GM12878 (cell line): ENCODE measurements around the gene ABCC5. TPM values are rescaled to one million over a fixed set of nuclear protein-coding genes. Genes with fewer than 3 reads are reported as not detected.

Source experiments
- ATAC-seq: fragments of 200-7000 bp; cut with Tn5 transposase; 3 replicates; pipeline ENCODE4 v1.9.1; 2020; ENCODE audit warnings: mild to moderate bottlenecking, moderate library complexity
- BruUV-seq: library from RNA; stranded (reverse); fragments of 400-500 nt; replicated peaks from 2 replicates; lab custom pipeline; 2021; lab: Mats Ljungman, UMichigan
- CTCF ChIA-PET: fragments of 300-600 bp; sonication (Branson Sonifier 250); formaldehyde crosslinking; extraction: SDS; loops from one replicate; lab custom pipeline; 2021; ENCODE audit warnings: inconsistent platforms; lab: Yijun Ruan, JAX
- POLR2A ChIA-PET: fragments of 350-600 bp; formaldehyde crosslinking; extraction: SDS; loops from one replicate; lab custom pipeline; 2021; ENCODE audit warnings: inconsistent platforms; lab: Charles Lee
- RAD21 ChIA-PET: fragments of 300-600 bp; sonication (Branson Sonifier 250); formaldehyde crosslinking; loops from one replicate; lab custom pipeline; 2023; ENCODE audit warnings: antibody characterized with exemption; ENCODE audit not compliant: unreplicated experiment; lab: Charles Lee
- SMC1A ChIA-PET: fragments of 300-600 bp; sonication (Branson Sonifier 250); formaldehyde crosslinking; loops from one replicate; lab custom pipeline; 2023; ENCODE audit not compliant: unreplicated experiment, uncharacterized antibody; lab: Charles Lee
- DNase-seq: peaks from one replicate; pipeline ENCODE4 v3.0.0-alpha.2; 2011; ENCODE audit warnings: low read depth, low spot score
- FAIRE-seq: peaks from 3 replicates; lab custom pipeline; 2011; peaks lifted over from hg19 to GRCh38; lab: Jason Lieb, UNC
- H2AFZ ChIP-seq: 2 replicates; pipeline ENCODE4 v1.6.0; 2011; ENCODE audit warnings: low read depth, low read length, control low read depth; ENCODE audit not compliant: control insufficient read depth
- H3K27ac ChIP-seq: 2 replicates; pipeline ENCODE4 v1.5.1; 2011; ENCODE audit warnings: control low read depth; ENCODE audit not compliant: control insufficient read depth, insufficient read depth
- H3K27me3 ChIP-seq, 2 experiments: replicated peaks in 1 of 2; 2 replicates each; pipeline versions ENCODE4 v1.6.0 to v1.6.1; 2011; ENCODE audit warnings: low read length in 1 of 2; ENCODE audit not compliant: control insufficient read depth in 2 of 2, insufficient read depth in 2 of 2
- H3K36me3 ChIP-seq, 2 experiments: 2 replicates each; pipeline ENCODE4 v1.5.1; 2011; ENCODE audit warnings: low read length in 1 of 2; ENCODE audit not compliant: control insufficient read depth in 2 of 2, insufficient read depth in 2 of 2
- H3K4me1 ChIP-seq: 2 replicates; pipeline ENCODE4 v1.6.1; 2011; ENCODE audit warnings: mild to moderate bottlenecking, low read length, moderate library complexity, mixed read lengths; ENCODE audit not compliant: control insufficient read depth, insufficient read depth
- H3K4me2 ChIP-seq: 2 replicates; pipeline ENCODE4 v1.6.0; 2011; ENCODE audit warnings: control low read depth; ENCODE audit not compliant: control insufficient read depth, insufficient read depth
- H3K4me3 ChIP-seq: fragments of 200-600 bp; sonication (generic); 2 replicates; pipeline ENCODE4 v1.5.1; 2016
- H3K79me2 ChIP-seq: 2 replicates; pipeline ENCODE4 v1.6.0; 2011; ENCODE audit warnings: low read length; ENCODE audit not compliant: control insufficient read depth, insufficient read depth
- H3K9ac ChIP-seq: 2 replicates; pipeline ENCODE4 v1.8.0; 2011; ENCODE audit warnings: low read length, control low read depth, mixed read lengths; ENCODE audit not compliant: control insufficient read depth, insufficient read depth
- H3K9me3 ChIP-seq: replicated peaks from 3 replicates; pipeline ENCODE4 v1.5.1; 2011; ENCODE audit warnings: mild to moderate bottlenecking, low read length; ENCODE audit not compliant: control insufficient read depth, insufficient read depth
- H4K20me1 ChIP-seq: 2 replicates; pipeline ENCODE4 v1.6.0; 2011; ENCODE audit not compliant: control insufficient read depth, insufficient read depth
- BRCA1 ChIP-seq: IDR thresholded peaks from 2 replicates; pipeline ENCODE4 v1.6.1; 2011; ENCODE audit warnings: low read depth, low read length, improper control_type of control experiment
- CBX3 ChIP-seq: fragments of 200-600 bp; sonication (generic); IDR thresholded peaks from 2 replicates; pipeline ENCODE4 v1.6.1; 2016; ENCODE audit warnings: low read depth, borderline replicate concordance
- EED ChIP-seq: sonication (generic); IDR thresholded peaks from 2 replicates; pipeline ENCODE4 v1.6.1; 2016; ENCODE audit warnings: antibody characterized with exemption, low read depth
- IKZF1 ChIP-seq: fragments of 450-650 bp; conservative IDR thresholded peaks from 2 replicates; pipeline ENCODE4 v1.6.1; 2017; ENCODE audit warnings: antibody characterized with exemption, mild to moderate bottlenecking
- MTA3 ChIP-seq: IDR thresholded peaks from 2 replicates; pipeline ENCODE4 v1.6.1; 2012; ENCODE audit warnings: low read length, inconsistent platforms, borderline replicate concordance
- MXI1 ChIP-seq: fragments of 150-350 bp; IDR thresholded peaks from 2 replicates; pipeline ENCODE4 v1.6.1; 2011; ENCODE audit warnings: low read depth, mild to moderate bottlenecking, inconsistent platforms, low read length, improper control_type of control experiment
- MYC ChIP-seq: IDR thresholded peaks from 2 replicates; pipeline ENCODE4 v1.6.1; 2011; ENCODE audit warnings: mild to moderate bottlenecking, low read length, moderate library complexity, inconsistent platforms; ENCODE audit not compliant: insufficient read depth, insufficient replicate concordance, insufficient read length, severe bottlenecking
- RBBP5 ChIP-seq: fragments of 200-600 bp; sonication (generic); conservative IDR thresholded peaks from 2 replicates; pipeline ENCODE4 v1.6.1; 2016
- STAT3 ChIP-seq: IDR thresholded peaks from 2 replicates; pipeline ENCODE4 v1.6.1; 2011; ENCODE audit warnings: low read depth, low read length, improper control_type of control experiment
- ZNF24 ChIP-seq: fragments of 450-650 bp; IDR thresholded peaks from 2 replicates; pipeline ENCODE4 v1.6.1; 2017; ENCODE audit warnings: antibody characterized with exemption, mild to moderate bottlenecking
- WGBS: methylation state at CpG from one replicate; pipeline ENCODE4 v1.1.6; 2016; ENCODE audit warnings: low lambda C conversion rate; ENCODE audit not compliant: insufficient replicate concordance, insufficient coverage; ENCODE audit errors: missing lambda C conversion rate; 5-methylcytosine and 5-hydroxymethylcytosine counted together
- in situ Hi-C: fragments of 300-500 bp; cut with MboI; formaldehyde crosslinking; loops from 9 replicates; pipeline ENCODE4 v1.14.3; 2018; ENCODE audit warnings: mixed read lengths
- intact Hi-C: fragments of 100-400 bp; cut with micrococcal nuclease; formaldehyde crosslinking; loops from one replicate; pipeline ENCODE4 v1.14.2; 2022; ENCODE audit not compliant: unreplicated experiment
- polyA plus RNA-seq, 11 experiments: library from polyadenylated mRNA; depleted of rRNA in 4 of 11; unstranded in 6 of 11; stranded (reverse) in 5 of 11; fragments of >200 nt; fragmentation: Nextera tagmentation in 4 of 11; fragmentation: Illumina TruSeq in 1 of 11; extraction: Ambion mirVana in 4 of 11; extraction: Trizol in 1 of 11; gene quantifications; 1 replicate in 1 of 11; 2 replicates in 10 of 11; pipeline versions ENCODE4 v1.2.1 to v1.2.3, GENCODE V29; 2011 to 2016; ENCODE audit warnings: inconsistent platforms in 2 of 11, missing spikeins in 2 of 11, low read depth in 1 of 11
- total RNA-seq, 4 experiments: library from RNA; depleted of rRNA in 3 of 4; stranded (reverse); fragments of >200 nt in 3 of 4; fragmentation: Illumina TruSeq in 1 of 4; extraction: Trizol in 1 of 4; gene quantifications; 2 replicates each; pipeline versions ENCODE4 v1.2.1 to v1.2.3, GENCODE V29; 2013 to 2021
- TF ChIP-seq, protein P1 (sequence below): fragments of 450-650 bp; IDR thresholded peaks from 2 replicates; pipeline ENCODE4 v1.6.1; 2017; ENCODE audit warnings: mild to moderate bottlenecking
- TF ChIP-seq, protein P2 (sequence below): IDR thresholded peaks from 2 replicates; pipeline ENCODE4 v1.6.1; 2011; ENCODE audit warnings: borderline replicate concordance, low read depth, mild to moderate bottlenecking, moderate library complexity, low read length; ENCODE audit not compliant: insufficient read depth, poor library complexity, severe bottlenecking
- TF ChIP-seq, protein P3 (sequence below): fragments of 450-650 bp; IDR thresholded peaks from 2 replicates; pipeline ENCODE4 v1.6.1; 2016; ENCODE audit warnings: mild to moderate bottlenecking
- TF ChIP-seq, protein P4 (sequence below): fragments of 450-650 bp; formaldehyde crosslinking; IDR thresholded peaks from 2 replicates; pipeline ENCODE4 v1.4.0; 2020; ENCODE audit warnings: mild to moderate bottlenecking, moderate library complexity

The ABCC5 gene
- total and polyA plus RNA-seq, 10 of the 15 experiments (the other 5 are each of a cell fraction or from before 2014, with no cell fraction given), result 6.0 to 17.8 (median 9.7) TPM

DNA sequence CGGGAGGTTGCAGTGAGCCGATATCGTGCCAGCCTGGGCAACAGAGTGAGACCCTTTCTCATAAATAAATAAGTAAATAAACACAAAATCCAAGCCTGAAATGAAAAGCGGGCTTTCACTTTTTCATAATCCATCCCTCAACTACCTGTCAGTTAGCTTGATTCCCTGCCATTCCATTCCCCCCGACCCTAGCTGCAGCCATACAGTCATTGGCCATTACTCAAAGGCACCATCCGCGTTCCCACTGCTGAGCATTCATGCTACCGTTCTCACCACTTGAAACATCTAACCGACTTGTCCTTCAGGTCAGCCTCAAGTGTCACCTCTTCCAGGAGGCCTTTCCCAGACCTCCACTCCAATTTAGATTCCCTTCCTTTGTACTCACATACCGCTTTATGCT lies 131.9 kb downstream of the ABCC5 start:
- Histone ChIP-seq H3K4me2 (no peak overlapping the region), H3K4me1 (peaks cover 4% of the 10 kb centered on the region), H3K9me3 (no peaks in the 10 kb centered on the region), H3K36me3 (no peaks in the 10 kb centered on the region; a peak in 1 of 4 replicates), H3K27ac (no peak overlapping the region), H3K9ac (no peak overlapping the region), H3K4me3 (no peak overlapping the region), H3K79me2 (peaks cover 34% of the 10 kb centered on the region), H4K20me1 (no peaks in the 10 kb centered on the region; the same call in 1 of the 2 replicates), H2AFZ (no peak overlapping the region), H3K27me3 (no peaks in the 10 kb centered on the region)
- TF ChIP-seq IKZF1, result no peak
- TF ChIP-seq, protein P1, sequence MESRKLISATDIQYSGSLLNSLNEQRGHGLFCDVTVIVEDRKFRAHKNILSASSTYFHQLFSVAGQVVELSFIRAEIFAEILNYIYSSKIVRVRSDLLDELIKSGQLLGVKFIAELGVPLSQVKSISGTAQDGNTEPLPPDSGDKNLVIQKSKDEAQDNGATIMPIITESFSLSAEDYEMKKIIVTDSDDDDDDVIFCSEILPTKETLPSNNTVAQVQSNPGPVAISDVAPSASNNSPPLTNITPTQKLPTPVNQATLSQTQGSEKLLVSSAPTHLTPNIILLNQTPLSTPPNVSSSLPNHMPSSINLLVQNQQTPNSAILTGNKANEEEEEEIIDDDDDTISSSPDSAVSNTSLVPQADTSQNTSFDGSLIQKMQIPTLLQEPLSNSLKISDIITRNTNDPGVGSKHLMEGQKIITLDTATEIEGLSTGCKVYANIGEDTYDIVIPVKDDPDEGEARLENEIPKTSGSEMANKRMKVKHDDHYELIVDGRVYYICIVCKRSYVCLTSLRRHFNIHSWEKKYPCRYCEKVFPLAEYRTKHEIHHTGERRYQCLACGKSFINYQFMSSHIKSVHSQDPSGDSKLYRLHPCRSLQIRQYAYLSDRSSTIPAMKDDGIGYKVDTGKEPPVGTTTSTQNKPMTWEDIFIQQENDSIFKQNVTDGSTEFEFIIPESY, result no peak
- TF ChIP-seq BRCA1, result no peak
- TF ChIP-seq MXI1, result no peak
- TF ChIP-seq MYC, result no peak
- TF ChIP-seq ZNF24, result no peak
- no peak for TF ChIP-seq RBBP5
- TF ChIP-seq EED, result no peak
- no peak for TF ChIP-seq CBX3
- TF ChIP-seq, protein P2, sequence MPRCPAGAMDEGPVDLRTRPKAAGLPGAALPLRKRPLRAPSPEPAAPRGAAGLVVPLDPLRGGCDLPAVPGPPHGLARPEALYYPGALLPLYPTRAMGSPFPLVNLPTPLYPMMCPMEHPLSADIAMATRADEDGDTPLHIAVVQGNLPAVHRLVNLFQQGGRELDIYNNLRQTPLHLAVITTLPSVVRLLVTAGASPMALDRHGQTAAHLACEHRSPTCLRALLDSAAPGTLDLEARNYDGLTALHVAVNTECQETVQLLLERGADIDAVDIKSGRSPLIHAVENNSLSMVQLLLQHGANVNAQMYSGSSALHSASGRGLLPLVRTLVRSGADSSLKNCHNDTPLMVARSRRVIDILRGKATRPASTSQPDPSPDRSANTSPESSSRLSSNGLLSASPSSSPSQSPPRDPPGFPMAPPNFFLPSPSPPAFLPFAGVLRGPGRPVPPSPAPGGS, result no peak
- TF ChIP-seq, protein P3, sequence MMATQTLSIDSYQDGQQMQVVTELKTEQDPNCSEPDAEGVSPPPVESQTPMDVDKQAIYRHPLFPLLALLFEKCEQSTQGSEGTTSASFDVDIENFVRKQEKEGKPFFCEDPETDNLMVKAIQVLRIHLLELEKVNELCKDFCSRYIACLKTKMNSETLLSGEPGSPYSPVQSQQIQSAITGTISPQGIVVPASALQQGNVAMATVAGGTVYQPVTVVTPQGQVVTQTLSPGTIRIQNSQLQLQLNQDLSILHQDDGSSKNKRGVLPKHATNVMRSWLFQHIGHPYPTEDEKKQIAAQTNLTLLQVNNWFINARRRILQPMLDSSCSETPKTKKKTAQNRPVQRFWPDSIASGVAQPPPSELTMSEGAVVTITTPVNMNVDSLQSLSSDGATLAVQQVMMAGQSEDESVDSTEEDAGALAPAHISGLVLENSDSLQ, result no peak
- TF ChIP-seq MTA3, result no peak
- TF ChIP-seq, protein P4, sequence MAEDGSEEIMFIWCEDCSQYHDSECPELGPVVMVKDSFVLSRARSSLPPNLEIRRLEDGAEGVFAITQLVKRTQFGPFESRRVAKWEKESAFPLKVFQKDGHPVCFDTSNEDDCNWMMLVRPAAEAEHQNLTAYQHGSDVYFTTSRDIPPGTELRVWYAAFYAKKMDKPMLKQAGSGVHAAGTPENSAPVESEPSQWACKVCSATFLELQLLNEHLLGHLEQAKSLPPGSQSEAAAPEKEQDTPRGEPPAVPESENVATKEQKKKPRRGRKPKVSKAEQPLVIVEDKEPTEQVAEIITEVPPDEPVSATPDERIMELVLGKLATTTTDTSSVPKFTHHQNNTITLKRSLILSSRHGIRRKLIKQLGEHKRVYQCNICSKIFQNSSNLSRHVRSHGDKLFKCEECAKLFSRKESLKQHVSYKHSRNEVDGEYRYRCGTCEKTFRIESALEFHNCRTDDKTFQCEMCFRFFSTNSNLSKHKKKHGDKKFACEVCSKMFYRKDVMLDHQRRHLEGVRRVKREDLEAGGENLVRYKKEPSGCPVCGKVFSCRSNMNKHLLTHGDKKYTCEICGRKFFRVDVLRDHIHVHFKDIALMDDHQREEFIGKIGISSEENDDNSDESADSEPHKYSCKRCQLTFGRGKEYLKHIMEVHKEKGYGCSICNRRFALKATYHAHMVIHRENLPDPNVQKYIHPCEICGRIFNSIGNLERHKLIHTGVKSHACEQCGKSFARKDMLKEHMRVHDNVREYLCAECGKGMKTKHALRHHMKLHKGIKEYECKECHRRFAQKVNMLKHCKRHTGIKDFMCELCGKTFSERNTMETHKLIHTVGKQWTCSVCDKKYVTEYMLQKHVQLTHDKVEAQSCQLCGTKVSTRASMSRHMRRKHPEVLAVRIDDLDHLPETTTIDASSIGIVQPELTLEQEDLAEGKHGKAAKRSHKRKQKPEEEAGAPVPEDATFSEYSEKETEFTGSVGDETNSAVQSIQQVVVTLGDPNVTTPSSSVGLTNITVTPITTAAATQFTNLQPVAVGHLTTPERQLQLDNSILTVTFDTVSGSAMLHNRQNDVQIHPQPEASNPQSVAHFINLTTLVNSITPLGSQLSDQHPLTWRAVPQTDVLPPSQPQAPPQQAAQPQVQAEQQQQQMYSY, result no peak
- TF ChIP-seq STAT3, result no peak
- SMC1A ChIA-PET, result interaction anchor here (0.6 to 2.3 kb wide), 4 partner anchors 10 to 418 kb away, joined by 3 to 7 read pairs (median 3); no protein-coding TSS in a partner anchor
- no peak for ATAC-seq
- no peak for DNase-seq
- 93% methylated on average over 10 of the region's 10 CpGs for WGBS
- CTCF ChIA-PET, result interaction anchor here (0.7 to 3.7 kb wide), 9 partner anchors 11 to 455 kb away, joined by 3 to 26 read pairs (median 4); no protein-coding TSS in a partner anchor
- RAD21 ChIA-PET, result interaction anchor here (1.6 to 2.2 kb wide), 3 partner anchors 77 to 501 kb away, joined by 3 to 19 read pairs (median 8); no protein-coding TSS in a partner anchor
- no TSS peak for BruUV-seq
- intact Hi-C loops (no loop called here), in situ Hi-C loops (loop anchor here (5.0 kb wide), 1 partner anchor 362 kb away; the partner anchor contains the start of genes ALG3 and EEF1AKMT4)
- FAIRE-seq, result no peak
- POLR2A ChIA-PET, result interaction anchor here (0.6 to 1.1 kb wide), 3 partner anchors 12 to 700 kb away, joined by 3 read pairs; no protein-coding TSS in a partner anchor
